Prostate gland (tissue), 2 donors: ENCODE data around the gene ATXN2.

Source experiments
- POLR2A ChIP-seq: fragments of 450-650 bp; IDR thresholded peaks from one replicate; pipeline ENCODE4 v1.6.1; 2016; ENCODE audit warnings: antibody characterized with exemption, mild to moderate bottlenecking
- POLR2AphosphoS5 ChIP-seq: sonication (generic); formaldehyde crosslinking; IDR thresholded peaks from one replicate; pipeline ENCODE4 v1.6.1; 2017; ENCODE audit warnings: antibody characterized with exemption
- TF ChIP-seq, protein P1 (sequence below), 4 experiments: fragments of 200-600 bp in 2 of 4; fragments of 450-650 bp in 2 of 4; sonication (generic) in 2 of 4; IDR thresholded peaks; 1 replicate in 3 of 4; 2 replicates in 1 of 4; pipeline ENCODE4 v1.5.1; 2016 to 2019; ENCODE audit warnings: antibody characterized with exemption in 4 of 4, mild to moderate bottlenecking in 2 of 4, moderate library complexity in 2 of 4

GRCh38 chr12:111450676-111451075, 148.4 kb downstream of the ATXN2 start:
- TF ChIP-seq, protein P1, sequence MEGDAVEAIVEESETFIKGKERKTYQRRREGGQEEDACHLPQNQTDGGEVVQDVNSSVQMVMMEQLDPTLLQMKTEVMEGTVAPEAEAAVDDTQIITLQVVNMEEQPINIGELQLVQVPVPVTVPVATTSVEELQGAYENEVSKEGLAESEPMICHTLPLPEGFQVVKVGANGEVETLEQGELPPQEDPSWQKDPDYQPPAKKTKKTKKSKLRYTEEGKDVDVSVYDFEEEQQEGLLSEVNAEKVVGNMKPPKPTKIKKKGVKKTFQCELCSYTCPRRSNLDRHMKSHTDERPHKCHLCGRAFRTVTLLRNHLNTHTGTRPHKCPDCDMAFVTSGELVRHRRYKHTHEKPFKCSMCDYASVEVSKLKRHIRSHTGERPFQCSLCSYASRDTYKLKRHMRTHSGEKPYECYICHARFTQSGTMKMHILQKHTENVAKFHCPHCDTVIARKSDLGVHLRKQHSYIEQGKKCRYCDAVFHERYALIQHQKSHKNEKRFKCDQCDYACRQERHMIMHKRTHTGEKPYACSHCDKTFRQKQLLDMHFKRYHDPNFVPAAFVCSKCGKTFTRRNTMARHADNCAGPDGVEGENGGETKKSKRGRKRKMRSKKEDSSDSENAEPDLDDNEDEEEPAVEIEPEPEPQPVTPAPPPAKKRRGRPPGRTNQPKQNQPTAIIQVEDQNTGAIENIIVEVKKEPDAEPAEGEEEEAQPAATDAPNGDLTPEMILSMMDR (IDR thresholded peaks at IDR 0.05), result no peak
- TF ChIP-seq POLR2A (no peak), POLR2AphosphoS5 (no peak)
